Astrocyte of the cerebellum (primary cell): ENCODE measurements around the gene NCOA4.
A peak's percentile ranks its signal among the peaks of the same experiment; 100 is the strongest.
"Not testable (repeated sequence)": the region's sequence is repeated elsewhere in the genome, so short reads cannot be mapped to it uniquely, and the experiment has no call there.

Experiments used
- DNase-seq: peaks from one replicate; pipeline ENCODE4 v3.0.0-alpha.2; 2011; ENCODE audit warnings: low read depth
- H3K4me3 ChIP-seq: 2 replicates; pipeline ENCODE4 v1.5.1; 2011; ENCODE audit warnings: mild to moderate bottlenecking, low read depth, low read length, moderate library complexity
- in situ Hi-C: cut with HindIII; loops from 2 replicates; pipeline ENCODE4 v1.10.0; 2017; ENCODE audit warnings: low sequenced_read_pairs
- TF ChIP-seq, protein P1 (sequence below): IDR thresholded peaks from 2 replicates; pipeline ENCODE4 v1.5.1; 2012; ENCODE audit warnings: low read length, low read depth, moderate library complexity, mild to moderate bottlenecking; ENCODE audit errors: missing control alignments

NCOA4 gene

DNA sequence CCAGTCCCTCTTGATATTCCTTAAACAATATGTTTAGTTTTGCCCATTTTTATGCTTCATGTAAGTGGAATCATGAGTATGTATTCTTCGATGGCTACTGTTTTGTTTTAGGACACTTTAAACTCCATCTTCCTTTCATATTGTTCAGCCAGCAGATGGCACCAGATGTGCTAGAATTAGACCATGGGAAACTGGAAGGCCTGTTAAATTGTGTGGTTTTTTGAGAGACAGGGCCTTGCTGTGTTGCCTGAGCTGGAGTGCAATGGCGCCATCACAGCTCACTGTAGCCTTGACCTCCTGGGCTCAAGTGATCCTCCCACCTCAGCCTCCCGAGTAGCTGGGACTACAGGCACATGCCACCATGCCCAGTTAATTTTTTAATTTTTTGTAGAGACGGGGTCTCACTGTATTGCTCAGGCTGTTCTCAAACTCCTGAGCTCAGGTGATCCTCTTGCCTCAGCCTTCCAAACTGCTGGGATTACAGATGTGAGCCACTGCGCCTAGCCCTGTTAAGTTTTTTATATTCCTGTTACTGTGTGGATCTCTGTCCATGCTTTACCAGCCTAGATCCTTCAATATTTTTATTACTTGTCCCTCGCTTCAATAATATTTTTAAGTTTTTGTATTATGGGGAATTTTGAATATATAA lies 46.8 kb downstream of the NCOA4 start:
- TF ChIP-seq, protein P1, sequence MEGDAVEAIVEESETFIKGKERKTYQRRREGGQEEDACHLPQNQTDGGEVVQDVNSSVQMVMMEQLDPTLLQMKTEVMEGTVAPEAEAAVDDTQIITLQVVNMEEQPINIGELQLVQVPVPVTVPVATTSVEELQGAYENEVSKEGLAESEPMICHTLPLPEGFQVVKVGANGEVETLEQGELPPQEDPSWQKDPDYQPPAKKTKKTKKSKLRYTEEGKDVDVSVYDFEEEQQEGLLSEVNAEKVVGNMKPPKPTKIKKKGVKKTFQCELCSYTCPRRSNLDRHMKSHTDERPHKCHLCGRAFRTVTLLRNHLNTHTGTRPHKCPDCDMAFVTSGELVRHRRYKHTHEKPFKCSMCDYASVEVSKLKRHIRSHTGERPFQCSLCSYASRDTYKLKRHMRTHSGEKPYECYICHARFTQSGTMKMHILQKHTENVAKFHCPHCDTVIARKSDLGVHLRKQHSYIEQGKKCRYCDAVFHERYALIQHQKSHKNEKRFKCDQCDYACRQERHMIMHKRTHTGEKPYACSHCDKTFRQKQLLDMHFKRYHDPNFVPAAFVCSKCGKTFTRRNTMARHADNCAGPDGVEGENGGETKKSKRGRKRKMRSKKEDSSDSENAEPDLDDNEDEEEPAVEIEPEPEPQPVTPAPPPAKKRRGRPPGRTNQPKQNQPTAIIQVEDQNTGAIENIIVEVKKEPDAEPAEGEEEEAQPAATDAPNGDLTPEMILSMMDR, result peak; percentile 22
- H3K4me3 ChIP-seq, in situ Hi-C loops: not testable (repeated sequence)
- DNase-seq, result peak; percentile 33

DNA sequence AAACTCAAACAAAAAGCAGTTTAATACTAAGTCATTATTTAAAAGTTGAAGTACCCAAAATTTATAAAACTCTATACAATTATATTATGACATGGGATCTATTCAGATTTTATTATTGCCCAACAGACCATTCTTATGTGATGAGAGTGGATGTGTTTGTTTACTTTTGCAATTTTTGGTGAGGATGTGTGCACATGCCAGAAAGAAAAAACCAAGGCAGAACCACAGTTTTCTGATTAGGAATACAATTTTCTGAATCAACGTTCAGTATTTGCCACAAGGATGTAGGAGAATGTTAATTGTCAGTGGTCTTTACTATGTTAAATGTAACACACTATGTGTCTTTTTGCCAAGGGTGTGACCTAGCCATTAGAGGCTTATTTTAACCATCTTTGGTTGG lies 49.1 kb downstream of the NCOA4 start:
- in situ Hi-C loops, H3K4me3 ChIP-seq, DNase-seq: not testable (repeated sequence)

DNA sequence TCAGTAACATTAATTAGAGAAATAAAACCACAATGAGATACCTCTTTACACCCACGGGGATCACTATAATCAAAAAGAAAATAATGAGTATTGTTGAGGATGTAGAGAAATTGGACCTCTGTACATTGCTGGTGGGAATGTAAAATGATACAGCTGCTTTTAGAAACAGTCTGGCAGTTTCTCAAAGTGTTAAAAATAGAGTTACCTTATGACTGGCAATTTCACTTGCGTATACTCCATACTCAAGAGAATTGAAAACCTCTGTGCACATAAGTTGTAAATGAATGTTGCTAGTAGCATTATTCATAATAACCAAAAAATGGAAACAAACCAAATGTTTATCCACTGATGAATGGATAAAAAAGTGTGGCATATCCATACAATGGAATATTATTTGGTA lies 51.9 kb downstream of the NCOA4 start:
- in situ Hi-C loops, result not testable (repeated sequence)

DNA sequence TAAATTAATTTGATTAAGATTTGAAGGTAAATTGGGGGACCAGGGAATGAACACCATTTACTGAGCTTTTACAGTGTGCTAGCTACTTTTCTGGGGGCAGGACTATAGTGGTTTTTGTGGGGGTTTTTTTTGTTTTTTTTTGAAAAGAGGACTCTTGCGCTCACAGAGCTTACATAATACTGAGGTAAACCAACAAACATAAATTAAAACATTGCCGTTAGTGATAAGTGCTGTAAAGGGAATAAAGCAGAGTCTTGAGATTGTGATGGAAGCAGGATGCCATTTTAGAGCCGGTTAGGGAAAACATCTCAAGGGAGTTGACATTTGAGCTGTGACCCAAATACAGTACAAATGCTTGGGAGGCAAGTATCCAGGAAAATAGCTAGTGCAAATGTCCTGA lies 56.4 kb downstream of the NCOA4 start:
- in situ Hi-C loops, DNase-seq, H3K4me3 ChIP-seq: not testable (repeated sequence)

More for the DNA sequence above, 51.9 kb downstream of the NCOA4 start:
- DNase-seq, H3K4me3 ChIP-seq: not testable (repeated sequence)

DNA sequence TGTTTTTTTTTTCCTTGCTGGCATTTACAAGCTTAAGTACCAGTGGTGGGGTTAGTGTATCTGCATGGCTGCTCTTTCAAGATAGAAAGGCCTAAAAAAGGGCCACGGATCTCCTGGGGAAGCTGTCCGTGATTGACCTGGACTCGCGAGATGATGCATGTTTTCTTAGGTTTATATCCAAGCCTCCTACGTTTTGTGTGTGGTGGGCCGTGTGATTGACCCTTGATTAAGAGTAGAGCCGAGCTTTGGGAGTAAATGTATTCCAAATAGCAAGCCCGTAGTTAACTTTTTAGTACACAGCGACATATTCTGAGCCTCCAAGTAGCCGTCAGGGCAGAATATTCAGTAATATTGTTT lies 57.6 kb downstream of the NCOA4 start:
- in situ Hi-C loops, result not testable (repeated sequence)

DNA sequence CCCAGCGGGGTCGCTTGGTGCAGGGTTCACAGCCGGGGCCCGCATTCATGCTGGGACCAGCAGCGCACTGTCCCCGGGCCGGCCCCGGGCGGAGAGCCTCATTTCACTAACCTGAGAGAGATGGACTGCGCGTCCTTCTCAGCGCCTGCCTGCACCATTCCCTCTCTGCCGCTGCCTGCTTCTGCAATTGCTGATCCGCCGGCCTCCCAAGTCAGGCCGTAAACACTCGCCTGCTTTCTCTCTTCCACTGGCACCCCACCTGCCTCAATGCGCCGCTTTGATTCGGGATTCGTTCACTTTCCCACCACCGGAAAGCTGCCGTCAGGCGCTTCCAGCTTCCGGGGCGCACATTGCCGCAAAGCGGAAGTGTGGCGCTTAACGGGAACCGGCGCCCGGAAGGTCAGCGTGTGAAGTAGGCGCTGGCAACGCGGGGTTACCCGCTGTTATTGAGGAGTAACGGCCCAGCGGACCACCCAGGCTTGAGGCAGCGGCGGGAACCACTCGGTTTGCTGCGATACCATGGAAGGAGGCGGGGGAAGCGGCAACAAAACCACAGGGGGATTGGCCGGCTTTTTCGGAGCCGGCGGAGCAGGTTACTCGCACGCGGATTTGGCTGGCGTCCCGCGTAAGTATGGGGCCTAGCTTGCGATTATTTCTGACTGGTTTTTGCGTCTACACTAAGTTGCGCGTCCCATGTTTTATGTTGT lies 58.2 kb downstream of the NCOA4 start, which contains the start of gene TIMM23:
TIMM23 (plus strand) TSS at position 384 of the 707 bp plus-strand sequence; CDS start at position 520, 136 bp downstream.
- H3K4me3 ChIP-seq, result peak within 1 kb of the TSS; percentile 66
- in situ Hi-C loops, result not testable (repeated sequence)
- peak; percentile 74 for DNase-seq

More for the DNA sequence above, 57.6 kb downstream of the NCOA4 start:
- peak; percentile 18 for DNase-seq
- peak overlapping the region; percentile 66 for H3K4me3 ChIP-seq

DNA sequence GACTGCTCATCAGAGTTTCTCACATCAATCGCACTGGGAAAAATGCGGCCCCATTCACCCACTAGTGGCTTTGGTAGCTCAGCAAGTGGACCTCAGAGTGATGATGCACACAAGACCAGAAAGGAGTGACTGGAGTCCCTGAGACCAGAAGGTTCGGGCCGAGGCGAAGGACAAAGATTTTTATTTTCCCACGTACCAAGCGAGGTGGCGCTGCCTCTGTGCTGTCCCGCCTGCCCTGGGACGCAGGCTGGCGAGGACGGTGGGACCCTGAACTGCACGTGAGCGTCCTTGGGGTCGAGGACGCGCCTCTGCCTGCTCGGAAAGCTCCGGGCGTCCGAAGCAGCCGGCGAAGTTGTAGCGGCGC lies 58.7 kb downstream of the NCOA4 start:
- in situ Hi-C loops, DNase-seq: not testable (repeated sequence)
- peak overlapping the region; percentile 66 for H3K4me3 ChIP-seq

DNA sequence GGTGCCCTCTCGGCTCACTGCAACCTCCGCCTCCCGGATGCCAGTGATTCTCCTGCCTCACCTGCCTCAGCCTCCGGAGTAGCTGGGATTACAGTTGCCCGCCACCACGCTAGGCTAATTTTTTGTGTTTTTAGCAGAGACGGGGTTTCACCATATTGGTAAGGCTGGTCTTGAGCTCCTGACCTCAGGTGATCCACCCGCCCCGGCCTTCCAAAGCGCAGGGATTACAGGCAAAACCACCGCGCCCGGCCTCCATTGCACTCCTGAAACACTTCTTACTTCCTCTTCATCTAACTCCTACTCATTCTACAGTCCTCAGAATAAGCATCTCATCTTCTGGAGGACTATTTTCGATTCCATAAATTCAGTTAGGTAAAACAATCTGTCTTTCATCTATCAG lies 59.4 kb downstream of the NCOA4 start:
- in situ Hi-C loops, DNase-seq: not testable (repeated sequence)
- H3K4me3 ChIP-seq, result peak overlapping the region; percentile 66

DNA sequence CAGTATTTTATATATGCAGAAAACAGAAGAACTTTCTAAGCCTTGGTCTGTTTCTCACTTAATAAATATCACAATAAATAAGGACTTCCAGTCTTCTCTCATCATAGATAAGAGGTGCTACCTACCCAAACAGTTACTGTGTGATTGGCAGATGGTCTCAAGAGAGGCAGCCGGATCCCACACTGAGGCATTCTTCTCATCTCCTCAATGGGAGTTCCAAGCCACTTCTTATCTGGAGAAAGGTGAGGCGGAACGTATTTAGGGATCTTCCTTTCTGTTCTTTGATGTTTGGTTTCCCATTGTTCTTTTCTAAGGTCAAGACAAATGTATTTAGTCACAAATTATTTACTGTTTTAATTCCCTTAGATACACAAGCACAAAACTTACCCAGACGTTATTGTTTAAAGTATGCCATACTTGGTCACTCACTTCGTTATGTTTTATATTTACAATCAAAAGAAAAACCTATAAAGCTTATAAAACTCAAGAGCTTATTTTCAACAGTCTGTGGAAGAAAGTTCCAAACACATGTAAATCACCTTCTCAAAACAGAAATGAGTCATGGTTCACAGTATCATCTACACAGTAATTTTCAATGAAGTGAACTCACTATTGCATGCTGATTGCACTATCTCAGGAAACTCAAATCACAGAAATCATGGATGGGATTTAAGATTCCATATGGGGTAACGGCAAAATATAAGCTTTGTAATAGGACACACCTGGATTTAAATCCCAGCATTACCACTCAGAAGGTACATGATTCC lies 67.6 kb downstream of the NCOA4 start:
- in situ Hi-C loops, H3K4me3 ChIP-seq, DNase-seq: not testable (repeated sequence)

DNA sequence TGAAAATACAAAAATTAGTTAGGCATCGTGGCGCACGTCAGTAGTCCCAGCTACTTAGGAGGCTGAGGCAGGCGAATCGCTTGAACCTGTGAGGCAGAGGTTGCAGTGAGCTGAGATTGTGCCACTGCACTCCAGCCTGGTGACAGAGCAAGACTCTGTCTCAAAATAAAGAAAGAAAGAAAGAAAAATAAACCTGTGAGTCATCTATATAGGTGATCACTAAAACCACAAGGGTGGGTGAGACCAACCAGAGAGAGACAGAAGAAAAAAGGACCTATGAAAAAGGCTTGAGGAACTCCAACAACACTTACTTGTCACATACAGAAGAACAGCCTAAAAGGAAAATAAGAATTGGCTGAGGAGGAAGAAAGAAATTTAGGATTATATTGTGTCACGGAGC lies 72.5 kb downstream of the NCOA4 start:
- DNase-seq, H3K4me3 ChIP-seq, in situ Hi-C loops: not testable (repeated sequence)

DNA sequence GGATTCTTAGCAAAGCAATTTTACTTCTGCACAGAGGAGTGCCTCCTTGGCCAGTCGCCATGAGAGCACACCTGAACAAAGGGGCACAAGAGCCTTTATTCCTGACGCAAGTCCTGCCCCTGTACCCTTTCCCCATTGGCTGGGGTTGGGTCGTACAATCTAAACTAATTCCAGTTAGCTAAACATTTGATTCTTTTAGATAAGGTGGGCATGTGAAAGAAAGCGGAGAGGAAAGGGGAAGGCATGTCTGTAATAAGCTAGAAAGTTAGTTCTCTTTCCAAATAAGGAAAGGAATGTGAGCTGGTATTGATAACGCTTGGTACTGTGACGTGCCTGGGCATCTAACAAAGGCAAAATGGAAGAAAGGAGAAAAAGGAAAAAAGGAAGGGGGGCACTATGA lies 73.8 kb downstream of the NCOA4 start:
- in situ Hi-C loops, H3K4me3 ChIP-seq, DNase-seq: not testable (repeated sequence)
